ENCODE results near the gene PACSIN3.
"Not testable (repeated sequence)": the region's sequence is repeated elsewhere in the genome, so short reads cannot be mapped to it uniquely, and the experiment has no call there.

The PACSIN3 gene

GRCh38 chr11:47191137-47191536 lies 4.9 kb upstream of the PACSIN3 start:
- not testable (repeated sequence) for DNase-seq

- DNase-seq, result no peak
Observed at GRCh38 chr11:47189100-47189834, 3.0 kb upstream of the PACSIN3 start.

GRCh38 chr11:47188259-47188658 lies 2.0 kb upstream of the PACSIN3 start:
- no peak for DNase-seq

- DNase-seq, result no peak
Observed at GRCh38 chr11:47187723-47188122, 1.5 kb upstream of the PACSIN3 start.

- DNase-seq, result no peak
Observed at GRCh38 chr11:47186700-47187695, 764 bp upstream of the PACSIN3 start.

- no peak for DNase-seq
Observed at GRCh38 chr11:47185305-47186075, 744 bp downstream of the PACSIN3 start.

- DNase-seq, result no peak
Observed at GRCh38 chr11:47184711-47185304, 1.4 kb downstream of the PACSIN3 start.

GRCh38 chr11:47183969-47184368 lies 2.3 kb downstream of the PACSIN3 start:
- no peak for DNase-seq

- no peak for DNase-seq
Observed at GRCh38 chr11:47183031-47183856, 3.0 kb downstream of the PACSIN3 start.

- no peak for DNase-seq
Observed at GRCh38 chr11:47182380-47182779, 3.9 kb downstream of the PACSIN3 start.

GRCh38 chr11:47181271-47181670 lies 5.0 kb downstream of the PACSIN3 start:
- no peak for DNase-seq

- no peak for DNase-seq
Observed at GRCh38 chr11:47180006-47180787, 6.0 kb downstream of the PACSIN3 start.

- DNase-seq, result peak; percentile 33
Observed at GRCh38 chr11:47179655-47179991, 6.6 kb downstream of the PACSIN3 start.

- no peak for DNase-seq
Observed at GRCh38 chr11:47178737-47179654, 7.2 kb downstream of the PACSIN3 start.

GRCh38 chr11:47178316-47178715 lies 7.9 kb downstream of the PACSIN3 start:
- no peak for DNase-seq

GRCh38 chr11:47177846-47178245 lies 8.4 kb downstream of the PACSIN3 start:
- no peak for DNase-seq

- peak; percentile 71 for DNase-seq
Observed at GRCh38 chr11:47177229-47177845, 8.9 kb downstream of the PACSIN3 start.

- DNase-seq, result peak; percentile 95
Observed at GRCh38 chr11:47176328-47177228, 9.7 kb downstream of the PACSIN3 start, which contains the start of gene ARFGAP2. ARFGAP2 (minus strand) TSS chr11:47176879; CDS start chr11:47176853, 26 bp downstream.
